Measurements from ENCODE around the gene CD48. TPM values are rescaled to one million over a fixed set of nuclear protein-coding genes. Genes with fewer than 3 reads are reported as not detected.

Gene CD48
- total and polyA plus RNA-seq, 2 donors (not counting 1 experiment from before 2014, with no cell fraction given), result 252 to 428 TPM

DNA sequence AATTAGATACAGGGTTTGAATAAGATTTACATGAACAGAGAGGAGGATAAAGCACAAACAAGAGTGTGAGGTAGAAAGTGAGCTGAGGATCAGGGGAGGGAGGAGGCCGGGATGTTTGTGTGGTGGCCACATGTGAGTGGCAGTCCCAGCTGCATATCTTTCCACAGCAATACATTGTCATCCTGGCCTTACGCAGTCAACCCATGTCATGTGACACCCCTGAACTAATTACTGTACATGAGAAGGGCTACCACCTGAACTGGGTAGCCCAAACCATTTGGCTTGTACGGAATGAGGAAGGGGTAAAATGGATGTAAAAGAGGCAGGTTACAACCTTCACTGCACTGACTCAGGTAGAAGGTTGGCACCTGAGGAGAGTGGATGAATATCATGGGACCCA is 31.6 kb upstream of the CD48 start:
- Mint-ChIP-seq H3K4me3 (peak overlapping the region; percentile 67), H3K4me1 (peaks cover 60% of the 10 kb centered on the region), H3K9me3 (ENCODE audit: insufficient read depth) (no peaks in the 10 kb centered on the region), H3K27me3 (no peaks in the 10 kb centered on the region), H3K27ac (no peak overlapping the region)
- H4K20me1 ChIP-seq (ENCODE audit: control insufficient read depth, insufficient read depth, low read length, poor library complexity, severe bottlenecking), result no peaks in the 10 kb centered on the region
- H3K4me3 ChIP-seq (ENCODE audit: control extremely low read depth in 1 of 5, extremely low read depth in 1 of 5, insufficient read depth in 1 of 5, low read depth in 2 of 5, low read length in 4 of 5), result no peak overlapping the region
- DNase-seq (no peak), ATAC-seq (ENCODE audit: low read depth) (no peak)
- peaks cover 16% of the 10 kb centered on the region for H3K79me2 ChIP-seq (ENCODE audit: control insufficient read depth, insufficient read depth, low read length)
- peaks cover 25 to 39% of the 10 kb centered on the region in 2 donors for H3K4me1 ChIP-seq (ENCODE audit: control insufficient read depth in 2 of 2, insufficient read depth in 2 of 2, low read length in 2 of 2)
- no peaks in the 10 kb centered on the region for H3K36me3 ChIP-seq (replicated peaks in 1 of 2; ENCODE audit: control extremely low read depth in 1 of 2, control insufficient read depth in 1 of 2, extremely low read depth in 1 of 2, insufficient read depth in 2 of 2, low read length in 1 of 2)
- H3K4me2 ChIP-seq (replicated peaks; ENCODE audit: low read depth, low read length, poor library complexity, severe bottlenecking), result no peak overlapping the region
- no peak overlapping the region for H3K9ac ChIP-seq (ENCODE audit: low read length)
- no peak for TF ChIP-seq EZH2 (IDR thresholded peaks at IDR 0.05; ENCODE audit: borderline replicate concordance, insufficient read depth, low read depth, low read length, poor library complexity, severe bottlenecking)
- TF ChIP-seq, protein P1, sequence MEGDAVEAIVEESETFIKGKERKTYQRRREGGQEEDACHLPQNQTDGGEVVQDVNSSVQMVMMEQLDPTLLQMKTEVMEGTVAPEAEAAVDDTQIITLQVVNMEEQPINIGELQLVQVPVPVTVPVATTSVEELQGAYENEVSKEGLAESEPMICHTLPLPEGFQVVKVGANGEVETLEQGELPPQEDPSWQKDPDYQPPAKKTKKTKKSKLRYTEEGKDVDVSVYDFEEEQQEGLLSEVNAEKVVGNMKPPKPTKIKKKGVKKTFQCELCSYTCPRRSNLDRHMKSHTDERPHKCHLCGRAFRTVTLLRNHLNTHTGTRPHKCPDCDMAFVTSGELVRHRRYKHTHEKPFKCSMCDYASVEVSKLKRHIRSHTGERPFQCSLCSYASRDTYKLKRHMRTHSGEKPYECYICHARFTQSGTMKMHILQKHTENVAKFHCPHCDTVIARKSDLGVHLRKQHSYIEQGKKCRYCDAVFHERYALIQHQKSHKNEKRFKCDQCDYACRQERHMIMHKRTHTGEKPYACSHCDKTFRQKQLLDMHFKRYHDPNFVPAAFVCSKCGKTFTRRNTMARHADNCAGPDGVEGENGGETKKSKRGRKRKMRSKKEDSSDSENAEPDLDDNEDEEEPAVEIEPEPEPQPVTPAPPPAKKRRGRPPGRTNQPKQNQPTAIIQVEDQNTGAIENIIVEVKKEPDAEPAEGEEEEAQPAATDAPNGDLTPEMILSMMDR (IDR thresholded peaks at IDR 0.05), result no peak
- no peaks in the 10 kb centered on the region for H3K27me3 ChIP-seq (replicated peaks in 1 of 4; ENCODE audit: control extremely low read depth in 1 of 4, control insufficient read depth in 3 of 4, insufficient read depth in 4 of 4, low read length in 3 of 4)
- intact Hi-C loops (cut with micrococcal nuclease), result no loop called here
- 100% methylated on average over 1 of the region's 3 CpGs for WGBS (ENCODE audit: insufficient coverage)
- POLR2A ChIA-PET, result interaction anchor here (0.6 kb wide), 1 partner anchor 31 kb away, joined by 3 read pairs; no protein-coding TSS in a partner anchor
- H2AFZ ChIP-seq (ENCODE audit: insufficient read depth, low read depth, low read length, poor library complexity, severe bottlenecking), result no peak overlapping the region
- H3K27ac ChIP-seq (ENCODE audit: low read length in 2 of 2), result no peak overlapping the region
- H3K9me3 ChIP-seq (ENCODE audit: control extremely low read depth in 1 of 3, control insufficient read depth in 2 of 3, insufficient read depth in 1 of 3, low read length in 2 of 3), result no peaks in the 10 kb centered on the region
- CTCF ChIA-PET, result interaction anchor here (1.3 to 6.2 kb wide), 3 partner anchors 17 to 210 kb away, joined by 3 to 35 read pairs (median 12); partner anchors contain the start of gene ITLN2

DNA sequence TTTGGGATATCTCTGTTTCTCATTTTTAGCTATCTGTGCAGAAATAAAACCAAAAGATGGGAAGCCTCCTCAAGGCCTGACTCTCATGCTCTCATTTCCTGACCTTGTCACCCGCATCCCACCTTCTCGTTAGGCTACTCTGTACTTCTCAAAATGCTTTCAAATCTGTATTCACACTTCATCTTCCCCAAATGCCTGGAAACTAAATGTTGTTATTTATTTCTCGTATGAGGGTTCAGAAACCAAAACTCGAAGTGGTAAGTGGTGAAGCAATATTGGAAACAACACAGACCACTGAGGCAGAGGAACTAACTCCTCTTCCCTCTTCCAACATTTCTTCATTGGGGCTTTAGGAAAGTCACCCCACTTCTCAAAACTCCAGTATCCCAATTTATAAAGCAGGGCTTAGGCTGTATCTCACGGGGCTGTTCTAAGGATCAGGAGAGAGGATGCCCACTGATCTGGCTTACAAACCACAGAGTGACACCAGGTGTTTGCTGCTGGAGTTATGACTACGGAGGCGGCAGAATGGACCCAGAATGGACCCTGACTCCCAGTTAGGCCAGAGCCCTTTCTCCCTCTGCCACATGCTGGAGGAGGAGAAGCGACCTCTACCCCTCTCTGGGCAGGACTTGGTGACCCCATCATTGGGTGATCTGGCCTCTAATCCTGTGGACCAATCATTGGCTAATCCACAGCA is 31.0 kb upstream of the CD48 start:
- peaks cover 16% of the 10 kb centered on the region for H3K79me2 ChIP-seq (ENCODE audit: control insufficient read depth, insufficient read depth, low read length)
- H3K27me3 ChIP-seq (replicated peaks in 1 of 4; ENCODE audit: control extremely low read depth in 1 of 4, control insufficient read depth in 3 of 4, insufficient read depth in 4 of 4, low read length in 3 of 4), result no peaks in the 10 kb centered on the region
- no peak overlapping the region for H2AFZ ChIP-seq (ENCODE audit: insufficient read depth, low read depth, low read length, poor library complexity, severe bottlenecking)
- DNase-seq, result no peak
- Mint-ChIP-seq H3K4me3 (peak overlapping the region; percentile 67), H3K9me3 (ENCODE audit: insufficient read depth) (no peaks in the 10 kb centered on the region), H3K27ac (peak overlapping the region; percentile 13), H3K4me1 (peaks cover 61% of the 10 kb centered on the region), H3K27me3 (no peaks in the 10 kb centered on the region)
- H3K4me1 ChIP-seq (ENCODE audit: control insufficient read depth in 2 of 2, insufficient read depth in 2 of 2, low read length in 2 of 2), result peaks cover 25 to 39% of the 10 kb centered on the region in 2 donors
- no peak overlapping the region for H3K4me2 ChIP-seq (replicated peaks; ENCODE audit: low read depth, low read length, poor library complexity, severe bottlenecking)
- no peak overlapping the region for H3K27ac ChIP-seq (ENCODE audit: low read length in 2 of 2)
- intact Hi-C loops (cut with micrococcal nuclease), result no loop called here
- POLR2A ChIA-PET, result no interaction called here
- H4K20me1 ChIP-seq (ENCODE audit: control insufficient read depth, insufficient read depth, low read length, poor library complexity, severe bottlenecking), result no peaks in the 10 kb centered on the region
- TF ChIP-seq, protein P1 (IDR thresholded peaks at IDR 0.05), result no peak
- no peak for TF ChIP-seq EZH2 (IDR thresholded peaks at IDR 0.05; ENCODE audit: borderline replicate concordance, insufficient read depth, low read depth, low read length, poor library complexity, severe bottlenecking)
- no peak for ATAC-seq (ENCODE audit: low read depth)
- H3K9me3 ChIP-seq (ENCODE audit: control extremely low read depth in 1 of 3, control insufficient read depth in 2 of 3, insufficient read depth in 1 of 3, low read length in 2 of 3), result peaks cover 0 to under 1% (median 0%) of the 10 kb centered on the region in 3 donors
- CTCF ChIA-PET, result interaction anchor here (0.6 to 6.2 kb wide), 4 partner anchors 8 to 210 kb away, joined by 3 to 35 read pairs (median 3); partner anchors contain the start of gene ITLN2
- H3K36me3 ChIP-seq (replicated peaks in 1 of 2; ENCODE audit: control extremely low read depth in 1 of 2, control insufficient read depth in 1 of 2, extremely low read depth in 1 of 2, insufficient read depth in 2 of 2, low read length in 1 of 2), result no peaks in the 10 kb centered on the region
- 80% methylated on average over 5 of the region's 8 CpGs for whole genome bisulfite sequencing (ENCODE audit: insufficient coverage)
- no peak overlapping the region for H3K9ac ChIP-seq (ENCODE audit: low read length)
- no peak overlapping the region for H3K4me3 ChIP-seq (ENCODE audit: control extremely low read depth in 1 of 5, extremely low read depth in 1 of 5, insufficient read depth in 1 of 5, low read depth in 2 of 5, low read length in 4 of 5)
